Right lobe of liver (tissue), 4 donors: ENCODE results near the gene PRR15.

ENCODE experiments used
- POLR2A ChIP-seq: fragments of 450-650 bp; IDR thresholded peaks from one replicate; pipeline ENCODE4 v1.6.1; 2017; ENCODE audit warnings: antibody characterized with exemption, mild to moderate bottlenecking
- TF ChIP-seq, protein P1 (sequence below), 4 donors: fragments of 200-600 bp in 3 of 4; fragments of 450-650 bp in 1 of 4; IDR thresholded peaks; one replicate each; pipeline versions ENCODE4 v1.5.1 to v1.8.0; 2016 to 2022; ENCODE audit warnings: antibody characterized with exemption in 4 of 4, mild to moderate bottlenecking in 2 of 4
- donor health status: DM: no; HTN: no; CAD: no.
- donor health status: DM: no; HTN: no; CAD: no.
- donor health status: DM: no; HTN: yes; CAD: no.

DNA sequence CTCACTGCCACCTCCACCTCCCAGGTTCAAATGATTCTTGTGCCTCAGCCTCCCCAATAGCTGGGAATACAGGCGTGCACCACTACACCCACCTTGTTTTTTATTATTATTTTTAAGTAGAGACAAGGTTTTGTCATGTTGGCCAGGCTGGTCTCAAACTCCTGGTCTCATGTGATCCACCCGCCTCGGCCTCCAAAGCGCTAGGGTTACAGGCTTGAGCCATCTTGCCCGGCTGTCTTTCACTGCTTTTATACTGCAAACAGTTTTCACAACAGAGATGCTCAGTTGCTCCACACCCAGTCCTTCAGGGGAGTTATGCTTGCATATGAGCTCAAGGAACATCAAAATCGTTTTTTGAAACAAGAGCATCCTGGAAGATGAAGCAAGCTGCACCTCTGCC is 1.3 kb upstream of the PRR15 start:
- TF ChIP-seq, protein P1, sequence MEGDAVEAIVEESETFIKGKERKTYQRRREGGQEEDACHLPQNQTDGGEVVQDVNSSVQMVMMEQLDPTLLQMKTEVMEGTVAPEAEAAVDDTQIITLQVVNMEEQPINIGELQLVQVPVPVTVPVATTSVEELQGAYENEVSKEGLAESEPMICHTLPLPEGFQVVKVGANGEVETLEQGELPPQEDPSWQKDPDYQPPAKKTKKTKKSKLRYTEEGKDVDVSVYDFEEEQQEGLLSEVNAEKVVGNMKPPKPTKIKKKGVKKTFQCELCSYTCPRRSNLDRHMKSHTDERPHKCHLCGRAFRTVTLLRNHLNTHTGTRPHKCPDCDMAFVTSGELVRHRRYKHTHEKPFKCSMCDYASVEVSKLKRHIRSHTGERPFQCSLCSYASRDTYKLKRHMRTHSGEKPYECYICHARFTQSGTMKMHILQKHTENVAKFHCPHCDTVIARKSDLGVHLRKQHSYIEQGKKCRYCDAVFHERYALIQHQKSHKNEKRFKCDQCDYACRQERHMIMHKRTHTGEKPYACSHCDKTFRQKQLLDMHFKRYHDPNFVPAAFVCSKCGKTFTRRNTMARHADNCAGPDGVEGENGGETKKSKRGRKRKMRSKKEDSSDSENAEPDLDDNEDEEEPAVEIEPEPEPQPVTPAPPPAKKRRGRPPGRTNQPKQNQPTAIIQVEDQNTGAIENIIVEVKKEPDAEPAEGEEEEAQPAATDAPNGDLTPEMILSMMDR (IDR thresholded peaks at IDR 0.05): no peak
- TF ChIP-seq POLR2A: no peak
